ENCODE data around the gene LSM12. TPM values are rescaled to one million over a fixed set of nuclear protein-coding genes. Genes with fewer than 3 reads are reported as not detected.
"Not testable (repeated sequence)": the region's sequence is repeated elsewhere in the genome, so short reads cannot be mapped to it uniquely, and the experiment has no call there.

The LSM12 gene
- total RNA-seq, 2 donors from 2014 or later = 46.0 to 52.8 TPM

GRCh38 chr17:44001461-44001920 lies 65.0 kb downstream of the LSM12 start:
- ATAC-seq (replicated peaks in 1 of 2) (no peak), DNase-seq (no peak)
- Mint-ChIP-seq H3K4me1 (ENCODE audit: low read depth) (peaks cover 14% of the 10 kb centered on the region), H3K27me3 (ENCODE audit: low read depth) (peaks cover 8% of the 10 kb centered on the region), H3K36me3 (ENCODE audit: insufficient read depth in 2 of 2) (no peaks in the 10 kb centered on the region), H3K9me3 (no peaks in the 10 kb centered on the region), H3K4me3 (no peak overlapping the region), H3K27ac (no peak overlapping the region)

- Mint-ChIP-seq H3K27me3 (ENCODE audit: low read depth) (peaks cover 3% of the 10 kb centered on the region), H3K27ac (no peak overlapping the region), H3K36me3 (ENCODE audit: insufficient read depth in 2 of 2) (no peaks in the 10 kb centered on the region), H3K4me1 (ENCODE audit: low read depth) (peaks cover 8% of the 10 kb centered on the region), H3K9me3 (no peaks in the 10 kb centered on the region), H3K4me3 (no peak overlapping the region)
- DNase-seq (no peak), ATAC-seq (replicated peaks in 1 of 2) (no peak)
Measured at GRCh38 chr17:44000871-44001460, 65.5 kb downstream of the LSM12 start.

DNA sequence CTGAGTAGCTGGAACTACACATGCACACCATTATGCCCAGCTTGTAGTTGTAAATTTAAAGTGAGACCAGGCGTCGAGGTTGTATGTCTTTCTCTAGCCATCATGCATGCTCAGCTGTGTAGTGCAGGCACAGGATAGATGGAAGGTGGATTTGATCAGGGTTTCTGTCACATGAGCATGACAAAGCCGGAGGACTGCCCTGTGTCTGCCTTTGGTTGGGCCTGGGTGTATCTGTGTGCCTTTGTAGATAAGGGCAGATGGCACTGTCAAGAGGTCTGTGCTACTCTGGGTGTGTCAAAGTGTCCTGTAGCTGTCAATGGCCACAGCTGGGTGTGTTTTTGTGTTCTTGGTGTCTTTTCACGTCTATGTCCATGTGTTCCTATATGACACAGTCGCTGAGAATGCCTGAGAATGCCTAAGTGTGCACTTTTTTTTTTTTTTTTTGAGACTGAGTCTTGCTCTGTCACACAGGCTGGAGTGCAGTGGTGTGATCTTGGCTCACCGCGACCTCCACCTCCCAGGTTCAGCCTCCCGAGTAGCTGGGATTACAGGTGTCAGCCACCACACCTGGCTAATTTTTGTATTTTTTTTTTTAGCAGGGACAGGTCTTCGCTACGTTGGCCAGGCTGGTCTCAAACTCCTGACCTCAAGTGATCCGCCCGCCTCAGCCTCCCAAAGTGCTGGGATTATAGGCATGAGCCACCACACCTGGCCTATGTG lies 66.2 kb downstream of the LSM12 start:
- peaks cover 7% of the 10 kb centered on the region for H3K4me1 Mint-ChIP-seq (ENCODE audit: low read depth)
- no peaks in the 10 kb centered on the region for H3K9me3 Mint-ChIP-seq
- no peaks in the 10 kb centered on the region for H3K27me3 Mint-ChIP-seq (ENCODE audit: low read depth)
- no peaks in the 10 kb centered on the region for H3K36me3 Mint-ChIP-seq (ENCODE audit: insufficient read depth in 2 of 2)
- no peak overlapping the region for H3K27ac Mint-ChIP-seq
- no peak for ATAC-seq (replicated peaks in 1 of 2)
- no peak for DNase-seq
- no peak overlapping the region for H3K4me3 Mint-ChIP-seq

- H3K9me3 Mint-ChIP-seq = no peaks in the 10 kb centered on the region
Measured at GRCh38 chr17:43999024-43999423, 67.4 kb downstream of the LSM12 start.

GRCh38 chr17:43998552-43998951 lies 67.9 kb downstream of the LSM12 start:
- DNase-seq (no peak), ATAC-seq (replicated peaks in 1 of 2) (no peak)
- H3K36me3 Mint-ChIP-seq (ENCODE audit: insufficient read depth in 2 of 2) = no peaks in the 10 kb centered on the region
- H3K4me3 Mint-ChIP-seq = no peak overlapping the region
- H3K27ac Mint-ChIP-seq = no peak overlapping the region
- H3K4me1 Mint-ChIP-seq (ENCODE audit: low read depth) = peaks cover 7% of the 10 kb centered on the region
- H3K27me3 Mint-ChIP-seq (ENCODE audit: low read depth) = peaks cover 7% of the 10 kb centered on the region
- H3K9me3 Mint-ChIP-seq = no peaks in the 10 kb centered on the region

More at GRCh38 chr17:43999024-43999423, 67.4 kb downstream of the LSM12 start:
- ATAC-seq (replicated peaks in 1 of 2) (no peak), DNase-seq (no peak)
- H3K36me3 Mint-ChIP-seq (ENCODE audit: insufficient read depth in 2 of 2) = no peaks in the 10 kb centered on the region
- H3K4me3 Mint-ChIP-seq = no peak overlapping the region
- H3K4me1 Mint-ChIP-seq (ENCODE audit: low read depth) = peaks cover 7% of the 10 kb centered on the region
- no peak overlapping the region for H3K27ac Mint-ChIP-seq
- H3K27me3 Mint-ChIP-seq (ENCODE audit: low read depth) = peaks cover 4% of the 10 kb centered on the region

GRCh38 chr17:43997180-43997579 lies 69.3 kb downstream of the LSM12 start:
- H3K36me3 Mint-ChIP-seq (ENCODE audit: insufficient read depth in 2 of 2); H3K4me1 Mint-ChIP-seq (ENCODE audit: low read depth); DNase-seq; H3K4me3 Mint-ChIP-seq; H3K9me3 Mint-ChIP-seq; H3K27ac Mint-ChIP-seq; ATAC-seq (replicated peaks in 1 of 2); H3K27me3 Mint-ChIP-seq (ENCODE audit: low read depth): not testable (repeated sequence)

DNA sequence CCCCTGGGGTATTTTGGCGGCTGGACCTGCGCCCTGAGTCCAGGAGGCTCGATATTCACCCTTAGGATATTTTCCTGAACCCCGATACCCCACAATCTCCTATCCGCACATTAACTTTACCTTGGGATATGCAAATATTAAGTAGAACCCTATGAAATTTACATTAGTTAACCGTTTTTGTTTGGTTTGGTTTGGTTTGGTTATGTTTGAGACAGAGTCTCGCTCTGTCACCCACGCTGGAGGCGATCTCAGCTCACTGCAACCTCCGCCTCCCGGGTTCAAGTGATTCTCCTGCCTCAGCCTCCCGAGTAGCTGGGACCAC lies 71.4 kb downstream of the LSM12 start:
- peaks cover 7% of the 10 kb centered on the region for H3K27me3 Mint-ChIP-seq (ENCODE audit: low read depth)
- H3K36me3 Mint-ChIP-seq (ENCODE audit: insufficient read depth in 2 of 2) = no peaks in the 10 kb centered on the region
- H3K9me3 Mint-ChIP-seq = no peaks in the 10 kb centered on the region
- no peaks in the 10 kb centered on the region for H3K4me1 Mint-ChIP-seq (ENCODE audit: low read depth)
- no peak overlapping the region for H3K27ac Mint-ChIP-seq
- ATAC-seq (replicated peaks in 1 of 2) (no peak), DNase-seq (no peak)
- H3K4me3 Mint-ChIP-seq = peak overlapping the region; percentile 18 to 56

GRCh38 chr17:43994272-43995149 lies 72.0 kb downstream of the LSM12 start:
- H3K4me3 Mint-ChIP-seq = peak overlapping the region; percentile 49 to 56
- DNase-seq = peak; percentile 76 to 80
- H3K27ac Mint-ChIP-seq = no peak overlapping the region

DNA sequence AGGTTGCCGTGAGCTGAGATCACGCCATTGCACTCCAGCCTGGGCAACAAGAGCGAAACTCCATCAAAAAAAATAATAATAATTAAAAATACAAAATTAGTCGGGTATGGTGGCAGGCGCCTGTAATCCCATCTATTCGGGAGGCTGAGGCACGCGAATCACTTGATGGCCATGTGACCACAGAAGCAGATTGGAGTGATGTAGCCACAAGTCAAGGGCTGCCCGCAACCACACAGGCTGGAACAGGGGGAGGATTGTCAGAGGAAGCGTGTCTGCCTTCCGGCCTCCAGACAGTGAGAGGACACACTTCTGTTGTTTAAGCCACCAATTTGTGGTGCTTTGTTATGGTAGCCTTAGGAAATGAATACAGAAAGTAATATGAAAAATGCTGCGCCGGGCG lies 73.8 kb downstream of the LSM12 start:
- H3K4me1 Mint-ChIP-seq (ENCODE audit: low read depth) = no peaks in the 10 kb centered on the region
- ATAC-seq (replicated peaks in 1 of 2) (no peak), DNase-seq (no peak)
- peaks cover 12% of the 10 kb centered on the region for H3K27me3 Mint-ChIP-seq (ENCODE audit: low read depth)
- H3K36me3 Mint-ChIP-seq (ENCODE audit: insufficient read depth in 2 of 2) = no peaks in the 10 kb centered on the region
- no peak overlapping the region for H3K4me3 Mint-ChIP-seq
- no peak overlapping the region for H3K27ac Mint-ChIP-seq
- H3K9me3 Mint-ChIP-seq = no peaks in the 10 kb centered on the region

More at GRCh38 chr17:43994272-43995149, 72.0 kb downstream of the LSM12 start:
- no peaks in the 10 kb centered on the region for H3K4me1 Mint-ChIP-seq (ENCODE audit: low read depth)
- H3K9me3 Mint-ChIP-seq = no peaks in the 10 kb centered on the region
- no peaks in the 10 kb centered on the region for H3K36me3 Mint-ChIP-seq (ENCODE audit: insufficient read depth in 2 of 2)
- ATAC-seq (replicated peaks in 1 of 2) = peak; percentile 91 to 93
- H3K27me3 Mint-ChIP-seq (ENCODE audit: low read depth) = peaks cover 7% of the 10 kb centered on the region

DNA sequence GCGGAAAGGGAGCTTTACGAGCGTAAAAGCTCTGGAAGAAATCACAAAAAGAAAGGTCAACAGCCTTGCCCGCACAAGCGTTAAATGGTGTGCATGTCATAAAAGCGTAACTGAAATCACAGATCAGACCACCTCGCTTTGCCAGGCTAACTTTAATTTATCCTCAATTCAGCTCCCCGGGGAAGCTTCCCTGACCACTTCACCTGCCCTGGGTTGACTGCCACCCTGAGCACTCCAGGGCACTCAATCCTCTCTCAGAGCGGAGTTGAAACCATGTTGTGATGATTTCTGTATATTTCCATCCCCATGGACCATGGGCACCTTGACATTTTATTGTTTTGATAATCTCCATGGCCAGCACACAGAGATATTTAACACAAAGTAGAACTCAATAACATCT lies 78.2 kb downstream of the LSM12 start:
- Mint-ChIP-seq H3K9me3 (no peaks in the 10 kb centered on the region), H3K27ac (no peak overlapping the region), H3K27me3 (ENCODE audit: low read depth) (peaks cover 28% of the 10 kb centered on the region), H3K36me3 (ENCODE audit: insufficient read depth in 2 of 2) (no peaks in the 10 kb centered on the region), H3K4me1 (ENCODE audit: low read depth) (no peaks in the 10 kb centered on the region), H3K4me3 (no peak overlapping the region)
- ATAC-seq (replicated peaks in 1 of 2) = no peak
- no peak for DNase-seq

GRCh38 chr17:43987131-43988021 lies 79.1 kb downstream of the LSM12 start:
- Mint-ChIP-seq H3K4me3 (no peak overlapping the region), H3K27me3 (ENCODE audit: low read depth) (peaks cover 36% of the 10 kb centered on the region), H3K4me1 (ENCODE audit: low read depth) (no peaks in the 10 kb centered on the region), H3K36me3 (ENCODE audit: insufficient read depth in 2 of 2) (no peaks in the 10 kb centered on the region), H3K27ac (no peak overlapping the region), H3K9me3 (no peaks in the 10 kb centered on the region)
- DNase-seq (no peak), ATAC-seq (replicated peaks in 1 of 2) (no peak)

GRCh38 chr17:43986225-43986981 lies 80.1 kb downstream of the LSM12 start:
- DNase-seq (no peak), ATAC-seq (replicated peaks in 1 of 2) (no peak)
- Mint-ChIP-seq H3K27me3 (ENCODE audit: low read depth) (peaks cover 40% of the 10 kb centered on the region), H3K9me3 (no peaks in the 10 kb centered on the region), H3K36me3 (ENCODE audit: insufficient read depth in 2 of 2) (peaks cover 0 to 1% of the 10 kb centered on the region in 2 donors), H3K4me3 (no peak overlapping the region), H3K4me1 (ENCODE audit: low read depth) (no peaks in the 10 kb centered on the region), H3K27ac (no peak overlapping the region)
